ENCODE data around the gene ST8SIA6. TPM values are rescaled to one million over a fixed set of nuclear protein-coding genes. Genes with fewer than 3 reads are reported as not detected.

ST8SIA6 gene
- total and polyA plus RNA-seq, 7 donors, result 0.12 to 2.1 (median 1.1) TPM

- no peak overlapping the region for H3K27ac ChIP-seq
- H3K9me3 ChIP-seq, result no peaks in the 10 kb centered on the region
- no peaks in the 10 kb centered on the region for H3K36me3 ChIP-seq (ENCODE audit: insufficient read depth in 1 of 2, low read depth in 1 of 2)
- no peak for ATAC-seq
- no peak overlapping the region for H3K4me3 ChIP-seq
- WGBS, 3 donors, result 85 to 87% (median 87%) methylated on average over 9 of the region's 9 CpGs
- no peak for TF ChIP-seq CTCF (IDR thresholded peaks at IDR 0.05)
- no peaks in the 10 kb centered on the region for H3K4me1 ChIP-seq
- no peak for DNase-seq
- intact Hi-C loops (cut with DNase I), result no loop called here
- H3K27me3 ChIP-seq (ENCODE audit: insufficient read depth in 3 of 3, low read length in 2 of 3), result no peaks in the 10 kb centered on the region
Observed at GRCh38 chr10:17276756-17277424, 177.5 kb downstream of the ST8SIA6 start.

- intact Hi-C loops (cut with DNase I), result no loop called here
- WGBS, 3 donors, result 56 to 71% (median 62%) methylated on average over 2 of the region's 2 CpGs
- Histone ChIP-seq H3K9me3 (no peaks in the 10 kb centered on the region), H3K4me3 (no peak overlapping the region), H3K4me1 (no peaks in the 10 kb centered on the region), H3K27me3 (ENCODE audit: insufficient read depth in 3 of 3, low read length in 2 of 3) (peaks cover 0 to 3% (median 0%) of the 10 kb centered on the region in 3 donors), H3K36me3 (ENCODE audit: insufficient read depth in 1 of 2, low read depth in 1 of 2) (no peaks in the 10 kb centered on the region), H3K27ac (no peak overlapping the region)
- no peak for ATAC-seq
- TF ChIP-seq CTCF (IDR thresholded peaks at IDR 0.05), result no peak
- no peak for DNase-seq
Observed at GRCh38 chr10:17273403-17273802, 181.0 kb downstream of the ST8SIA6 start.

- TF ChIP-seq CTCF (IDR thresholded peaks at IDR 0.05), result no peak
- no peak for DNase-seq
- Histone ChIP-seq H3K27ac (no peak overlapping the region), H3K4me1 (no peaks in the 10 kb centered on the region), H3K36me3 (ENCODE audit: insufficient read depth in 1 of 2, low read depth in 1 of 2) (no peaks in the 10 kb centered on the region), H3K27me3 (ENCODE audit: insufficient read depth in 3 of 3, low read length in 2 of 3) (peaks cover 0 to 3% (median 0%) of the 10 kb centered on the region in 3 donors), H3K4me3 (no peak overlapping the region), H3K9me3 (no peaks in the 10 kb centered on the region)
- no peak for ATAC-seq
- WGBS, 3 donors, result 92 to 93% (median 92%) methylated on average over 12 of the region's 12 CpGs
- intact Hi-C loops (cut with DNase I), result no loop called here
Observed at GRCh38 chr10:17272648-17273047, 181.7 kb downstream of the ST8SIA6 start.

Other genes with a start within 250 kb of the ST8SIA6 start
- gene VIM, start 226.4 kb downstream of the ST8SIA6 start, total RNA-seq, result 100 to 1,000 TPM; 166 to 315 (median 198) TPM
- 100 to 1,000 TPM; 126 to 443 (median 175) TPM for gene VIM, start 226.4 kb downstream of the ST8SIA6 start, polyA plus RNA-seq
- gene HACD1, start 162.8 kb upstream of the ST8SIA6 start, total RNA-seq, result 10 to 100 TPM; 35.7 to 61.8 (median 38.9) TPM
- 10 to 100 TPM; 23.4 to 32.5 (median 24.3) TPM for gene HACD1, start 162.8 kb upstream of the ST8SIA6 start, polyA plus RNA-seq
- 10 to 100 TPM; 22.1 to 42.4 (median 36.1) TPM for gene STAM, start 189.6 kb upstream of the ST8SIA6 start, total RNA-seq
- 10 to 100 TPM; 16.3 to 31.9 (median 20.0) TPM for gene STAM, start 189.6 kb upstream of the ST8SIA6 start, polyA plus RNA-seq